ENCODE results near the gene SLC29A2. TPM values are rescaled to one million over a fixed set of nuclear protein-coding genes. Genes with fewer than 3 reads are reported as not detected.

SLC29A2 gene
- total RNA-seq, 1 experiment from 2014 or later: 25.5 TPM

- ChIA-PET CTCF (no interaction called here), POLR2A (ENCODE audit: unreplicated experiment) (no interaction called here)
- Histone ChIP-seq H2AFZ (ENCODE audit: low read length) (no peak overlapping the region), H3K4me1 (ENCODE audit: insufficient read depth, low read length) (peaks cover 12% of the 10 kb centered on the region), H3K9ac (ENCODE audit: low read length) (no peak overlapping the region), H3K27ac (ENCODE audit: low read length) (no peak overlapping the region), H3K9me2 (replicated peaks; ENCODE audit: low read length) (no peaks in the 10 kb centered on the region), H3K36me3 (ENCODE audit: low read depth, low read length) (no peaks in the 10 kb centered on the region), H3K4me3 (ENCODE audit: low read length) (no peak overlapping the region), H4K20me1 (ENCODE audit: low read length) (peaks cover 3% of the 10 kb centered on the region; the same call in 1 of the 2 replicates), H3F3A (ENCODE audit: low read length, unreplicated experiment) (no peaks in the 10 kb centered on the region), H3K4me2 (ENCODE audit: low read length) (no peak overlapping the region), H3K9me3 (ENCODE audit: low read length) (no peaks in the 10 kb centered on the region), H3K79me2 (ENCODE audit: low read length) (no peaks in the 10 kb centered on the region), H3K27me3 (ENCODE audit: low read length) (peaks cover 51% of the 10 kb centered on the region)
- DNase-seq (no peak), ATAC-seq (no peak)
- BruUV-seq (replicated peaks): no TSS peak
- TF ChIP-seq EZH2phosphoT487 (IDR thresholded peaks at IDR 0.05; ENCODE audit: borderline replicate concordance, low read length): no peak
- TF ChIP-seq, protein P1, sequence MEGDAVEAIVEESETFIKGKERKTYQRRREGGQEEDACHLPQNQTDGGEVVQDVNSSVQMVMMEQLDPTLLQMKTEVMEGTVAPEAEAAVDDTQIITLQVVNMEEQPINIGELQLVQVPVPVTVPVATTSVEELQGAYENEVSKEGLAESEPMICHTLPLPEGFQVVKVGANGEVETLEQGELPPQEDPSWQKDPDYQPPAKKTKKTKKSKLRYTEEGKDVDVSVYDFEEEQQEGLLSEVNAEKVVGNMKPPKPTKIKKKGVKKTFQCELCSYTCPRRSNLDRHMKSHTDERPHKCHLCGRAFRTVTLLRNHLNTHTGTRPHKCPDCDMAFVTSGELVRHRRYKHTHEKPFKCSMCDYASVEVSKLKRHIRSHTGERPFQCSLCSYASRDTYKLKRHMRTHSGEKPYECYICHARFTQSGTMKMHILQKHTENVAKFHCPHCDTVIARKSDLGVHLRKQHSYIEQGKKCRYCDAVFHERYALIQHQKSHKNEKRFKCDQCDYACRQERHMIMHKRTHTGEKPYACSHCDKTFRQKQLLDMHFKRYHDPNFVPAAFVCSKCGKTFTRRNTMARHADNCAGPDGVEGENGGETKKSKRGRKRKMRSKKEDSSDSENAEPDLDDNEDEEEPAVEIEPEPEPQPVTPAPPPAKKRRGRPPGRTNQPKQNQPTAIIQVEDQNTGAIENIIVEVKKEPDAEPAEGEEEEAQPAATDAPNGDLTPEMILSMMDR (conservative IDR thresholded peaks at IDR 0.05; ENCODE audit: low read depth, low read length): no peak
- no peak for TF ChIP-seq EZH2 (IDR thresholded peaks at IDR 0.05; ENCODE audit: low read length, unreplicated experiment)
- intact Hi-C loops (cut with micrococcal nuclease): no loop called here
Measured at GRCh38 chr11:66417000-66417399, 45.4 kb upstream of the SLC29A2 start.

DNA sequence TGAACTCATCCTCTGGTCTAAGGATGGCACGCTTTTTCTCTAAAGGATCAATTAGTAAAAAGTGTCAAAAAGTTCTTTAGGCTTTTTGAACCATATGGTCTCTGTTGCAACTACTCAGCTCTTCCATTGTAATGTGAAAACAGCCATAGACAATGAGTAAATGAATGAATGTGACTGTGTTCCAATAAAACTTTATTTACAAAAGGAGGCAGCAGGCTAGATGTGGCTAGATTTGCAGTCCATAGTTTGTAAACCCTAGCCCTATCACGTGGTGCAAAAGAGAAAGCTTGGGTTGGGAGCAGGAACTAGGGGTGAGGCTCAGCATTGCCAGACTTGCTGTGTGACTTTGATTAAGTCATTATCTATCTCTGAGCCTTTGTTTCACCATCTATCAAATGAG is 43.9 kb upstream of the SLC29A2 start:
- H3K79me2 ChIP-seq (ENCODE audit: low read length): no peaks in the 10 kb centered on the region
- no peak overlapping the region for H2AFZ ChIP-seq (ENCODE audit: low read length)
- no peak overlapping the region for H3K27ac ChIP-seq (ENCODE audit: low read length)
- no peaks in the 10 kb centered on the region for H3K9me3 ChIP-seq (ENCODE audit: low read length)
- H3K27me3 ChIP-seq (ENCODE audit: low read length): peaks cover 66% of the 10 kb centered on the region
- CTCF ChIA-PET: no interaction called here
- TF ChIP-seq EZH2 (IDR thresholded peaks at IDR 0.05; ENCODE audit: low read length, unreplicated experiment): no peak
- TF ChIP-seq, protein P1 (conservative IDR thresholded peaks at IDR 0.05; ENCODE audit: low read depth, low read length): no peak
- H3K36me3 ChIP-seq (ENCODE audit: low read depth, low read length): no peaks in the 10 kb centered on the region
- no peak overlapping the region for H3K9ac ChIP-seq (ENCODE audit: low read length)
- H4K20me1 ChIP-seq (ENCODE audit: low read length): 0 out of 2 replicates have a peak, but pooled peaks cover 3% of the 10 kb centered on the region
- no peaks in the 10 kb centered on the region for H3F3A ChIP-seq (ENCODE audit: low read length, unreplicated experiment)
- no peak for ATAC-seq
- no peak overlapping the region for H3K4me3 ChIP-seq (ENCODE audit: low read length)
- H3K9me2 ChIP-seq (replicated peaks; ENCODE audit: low read length): no peaks in the 10 kb centered on the region
- peaks cover 12% of the 10 kb centered on the region for H3K4me1 ChIP-seq (ENCODE audit: insufficient read depth, low read length)
- intact Hi-C loops (cut with micrococcal nuclease): no loop called here
- POLR2A ChIA-PET (ENCODE audit: unreplicated experiment): no interaction called here
- BruUV-seq (replicated peaks): no TSS peak
- no peak for DNase-seq
- H3K4me2 ChIP-seq (ENCODE audit: low read length): no peak overlapping the region

DNA sequence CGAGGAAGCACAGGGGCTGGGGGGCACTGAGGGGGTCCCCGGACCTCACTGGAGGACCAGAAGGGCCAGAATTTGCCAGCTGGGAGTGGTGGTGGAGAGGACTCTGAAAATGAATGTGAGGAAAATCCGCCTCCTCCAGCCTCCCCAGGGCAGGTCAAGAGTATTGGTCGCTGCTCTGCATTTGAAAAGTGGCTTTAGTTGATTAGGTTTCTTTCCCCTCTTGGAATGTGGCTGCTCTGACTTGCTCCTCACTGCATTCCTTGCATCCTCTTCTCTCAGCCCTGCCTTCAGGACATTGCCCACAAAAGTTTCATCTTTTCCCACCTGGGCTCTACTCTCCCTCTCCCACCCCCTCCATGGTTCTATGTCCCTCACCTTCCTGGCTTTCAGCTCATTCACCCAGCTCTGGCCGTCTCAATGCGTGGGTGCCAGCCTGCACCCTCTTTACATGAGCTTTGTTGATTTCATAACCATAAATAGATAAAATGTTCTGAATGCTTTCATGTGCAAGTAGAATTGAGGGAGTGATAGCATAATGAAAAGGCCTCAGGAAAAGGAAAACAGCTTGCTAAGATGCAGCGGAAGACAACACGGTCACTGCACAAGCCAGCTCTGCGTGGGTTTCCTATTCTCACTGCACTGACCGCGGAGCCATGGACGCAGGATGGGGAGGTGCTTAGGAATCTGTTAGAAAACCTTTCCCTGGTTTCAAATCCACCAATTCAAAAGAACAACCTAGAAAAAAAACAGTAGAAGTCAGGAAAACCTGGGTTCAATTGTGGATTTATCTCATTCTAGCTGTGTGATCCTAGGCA is 42.8 kb upstream of the SLC29A2 start:
- Histone ChIP-seq H3K4me1 (ENCODE audit: insufficient read depth, low read length) (peaks cover 12% of the 10 kb centered on the region), H3K9ac (ENCODE audit: low read length) (no peak overlapping the region), H3K27me3 (ENCODE audit: low read length) (peaks cover 74% of the 10 kb centered on the region), H3K4me2 (ENCODE audit: low read length) (no peak overlapping the region), H3K9me3 (ENCODE audit: low read length) (no peaks in the 10 kb centered on the region), H3F3A (ENCODE audit: low read length, unreplicated experiment) (no peaks in the 10 kb centered on the region), H3K4me3 (ENCODE audit: low read length) (no peak overlapping the region), H2AFZ (ENCODE audit: low read length) (no peak overlapping the region), H4K20me1 (ENCODE audit: low read length) (0 out of 2 replicates have a peak, but pooled peaks cover 3% of the 10 kb centered on the region), H3K27ac (ENCODE audit: low read length) (no peak overlapping the region), H3K9me2 (replicated peaks; ENCODE audit: low read length) (no peaks in the 10 kb centered on the region), H3K36me3 (ENCODE audit: low read depth, low read length) (no peaks in the 10 kb centered on the region), H3K79me2 (ENCODE audit: low read length) (no peaks in the 10 kb centered on the region)
- BruUV-seq (replicated peaks): no TSS peak
- ATAC-seq: no peak
- TF ChIP-seq, protein P1 (conservative IDR thresholded peaks at IDR 0.05; ENCODE audit: low read depth, low read length): no peak
- TF ChIP-seq EZH2 (IDR thresholded peaks at IDR 0.05; ENCODE audit: low read length, unreplicated experiment) (no peak), EZH2phosphoT487 (IDR thresholded peaks at IDR 0.05; ENCODE audit: borderline replicate concordance, low read length) (no peak)
- intact Hi-C loops (cut with micrococcal nuclease): no loop called here
- POLR2A ChIA-PET (ENCODE audit: unreplicated experiment): interaction anchor here (0.6 kb wide), 1 partner anchor 42 kb away, joined by 5 read pairs; no protein-coding TSS in a partner anchor
- DNase-seq: no peak
- CTCF ChIA-PET: no interaction called here

All from PC-3 (cell line).